K562 (cell line): Measurements from ENCODE around the gene GMDS. TPM values are rescaled to one million over a fixed set of nuclear protein-coding genes. Genes with fewer than 3 reads are reported as not detected.
A peak's percentile ranks its signal among the peaks of the same experiment; 100 is the strongest.

Experiments
- ATF4 ChIP-seq: fragments of 450-650 bp; formaldehyde crosslinking; IDR thresholded peaks from 2 replicates; pipeline ENCODE4 v1.4.0; 2022; ENCODE audit warnings: mild to moderate bottlenecking, moderate library complexity
- HDAC8 ChIP-seq: fragments of 450-650 bp; IDR thresholded peaks from 2 replicates; pipeline ENCODE4 v1.6.1; 2016; ENCODE audit warnings: mild to moderate bottlenecking, missing genetic modification characterization, moderate library complexity, missing compliant biosample characterization
- HEY1 ChIP-seq: fragments of 250-450 bp; sonication (Bioruptor Pico); IDR thresholded peaks from 2 replicates; pipeline ENCODE4 v1.5.0; 2020; ENCODE audit warnings: mild to moderate bottlenecking, moderate library complexity, borderline replicate concordance
- HMGXB4 ChIP-seq: sonication (generic); formaldehyde crosslinking; IDR thresholded peaks from 2 replicates; pipeline ENCODE4 v1.8.1; 2023; ENCODE audit warnings: mild to moderate bottlenecking, missing genetic modification reagents
- JUND ChIP-seq, 2 experiments: IDR thresholded peaks; 2 replicates in 1 of 2; 3 replicates in 1 of 2; pipeline ENCODE4 v1.6.1; 2011; ENCODE audit warnings: borderline replicate concordance in 2 of 2, low read depth in 2 of 2, low read length in 2 of 2, improper control_type of control experiment in 1 of 2, missing biosample characterization in 1 of 2, missing genetic modification characterization in 1 of 2, missing genetic modification reagents in 1 of 2
- MAFF ChIP-seq: IDR thresholded peaks from 2 replicates; pipeline ENCODE4 v1.6.1; 2012; ENCODE audit warnings: low read length, improper control_type of control experiment
- MAFK ChIP-seq: IDR thresholded peaks from 2 replicates; pipeline ENCODE4 v1.6.1; 2011; ENCODE audit warnings: low read length, improper control_type of control experiment
- NFXL1 ChIP-seq: fragments of 450-650 bp; formaldehyde crosslinking; IDR thresholded peaks from 2 replicates; pipeline ENCODE4 v1.4.0; 2021; ENCODE audit warnings: mild to moderate bottlenecking
- NR0B1 ChIP-seq: fragments of 450-650 bp; IDR thresholded peaks from one replicate; pipeline ENCODE4 v1.6.1; 2018; ENCODE audit warnings: mild to moderate bottlenecking, moderate library complexity; ENCODE audit not compliant: partially characterized antibody
- RERE ChIP-seq: sonication (generic); formaldehyde crosslinking; IDR thresholded peaks from 2 replicates; pipeline ENCODE4 v1.8.0; 2023; ENCODE audit warnings: missing genetic modification reagents, mild to moderate bottlenecking, borderline replicate concordance
- SRSF7 ChIP-seq: fragments of 200-400 bp; formaldehyde crosslinking; optimal IDR thresholded peaks from 2 replicates; pipeline ENCODE3; 2017; ENCODE audit warnings: mild to moderate bottlenecking, low read depth, low read length
- ZBTB1 ChIP-seq: sonication (generic); formaldehyde crosslinking; IDR thresholded peaks from 2 replicates; pipeline ENCODE4 v1.8.1; 2023; ENCODE audit warnings: missing genetic modification reagents, low read depth, mild to moderate bottlenecking, borderline replicate concordance
- ZFP91 ChIP-seq: sonication (generic); formaldehyde crosslinking; IDR thresholded peaks from 2 replicates; pipeline ENCODE4 v1.8.0; 2022; ENCODE audit warnings: mild to moderate bottlenecking, missing genetic modification reagents
- ZNF140 ChIP-seq: fragments of 250-450 bp; sonication (Bioruptor Pico); IDR thresholded peaks from 2 replicates; pipeline ENCODE4 v1.8.0; 2021; ENCODE audit warnings: moderate library complexity, mild to moderate bottlenecking, inconsistent platforms
- ZNF239 ChIP-seq: fragments of 250-450 bp; sonication (Bioruptor Pico); IDR thresholded peaks from 2 replicates; pipeline ENCODE4 v1.4.0; 2020; ENCODE audit warnings: mild to moderate bottlenecking
- polyA plus RNA-seq, 8 experiments: library from polyadenylated mRNA; depleted of rRNA in 4 of 8; stranded (reverse) in 5 of 8; unstranded in 3 of 8; fragments of >200 nt; fragmentation: Nextera tagmentation in 2 of 8; fragmentation: Illumina TruSeq in 1 of 8; extraction: Ambion mirVana in 2 of 8; extraction: Trizol in 1 of 8; gene quantifications; 2 replicates each; pipeline versions ENCODE4 v1.2.1 to v1.2.3, GENCODE V29; 2011 to 2014; ENCODE audit warnings: inconsistent platforms in 1 of 8, missing spikeins in 1 of 8
- total RNA-seq, 7 experiments: library from RNA; depleted of rRNA in 6 of 7; stranded (reverse); fragments of >200 nt in 6 of 7; fragmentation: Illumina TruSeq in 2 of 7; extraction: Trizol in 2 of 7; gene quantifications; 2 replicates each; pipeline versions ENCODE4 v1.2.1 to v1.2.3, GENCODE V29; 2011 to 2021; ENCODE audit warnings: low replicate concordance in 1 of 7

GMDS gene
- total and polyA plus RNA-seq, 9 of the 15 experiments (the other 6 are each of a cell fraction or from before 2014, with no cell fraction given): 0.48 to 31.8 (median 13.4) TPM

GRCh38 chr6:2158596-2159271 lies 86.7 kb downstream of the GMDS start (continued):
- no peak for TF ChIP-seq ZFP91 (CRISPR knock-in tag)
- TF ChIP-seq HEY1 (CRISPR knock-in tag): no peak
- no peak for TF ChIP-seq ZNF140 (CRISPR knock-in tag)
- no peak for TF ChIP-seq NR0B1
- no peak for TF ChIP-seq RERE
- no peak for TF ChIP-seq HDAC8 (tag)
- no peak for TF ChIP-seq ZNF239 (CRISPR knock-in tag)
- no peak for TF ChIP-seq NFXL1 (CRISPR knock-in tag)
- TF ChIP-seq MAFF: 0 out of 2 replicates have a peak, but pooled peaks have one; percentile 22
- TF ChIP-seq SRSF7: no peak
- no peak for TF ChIP-seq HMGXB4
- peak; percentile 47 for TF ChIP-seq JUND (IDR thresholded peaks at IDR 0.05; ENCODE audit: borderline replicate concordance, low read depth, low read length)
- TF ChIP-seq JUND (tag; IDR thresholded peaks at IDR 0.05; ENCODE audit: borderline replicate concordance, low read depth, low read length): no peak
- 0 out of 2 replicates have a peak, but pooled peaks have one; percentile 5 for TF ChIP-seq MAFK
- no peak for TF ChIP-seq ATF4 (CRISPR knock-in tag)
- TF ChIP-seq ZBTB1 (CRISPR knock-in tag): no peak
